ENCODE data around the gene LDHAL6B. TPM values are rescaled to one million over a fixed set of nuclear protein-coding genes. Genes with fewer than 3 reads are reported as not detected.

The LDHAL6B gene
- polyA plus RNA-seq, 1 donor, result 0.57 TPM

- no peak for DNase-seq
- H3K36me3 ChIP-seq (ENCODE audit: control insufficient read depth, insufficient read depth, low read length), result peaks cover 61% of the 10 kb centered on the region
- 80% methylated on average over 1 of the region's 3 CpGs for WGBS (ENCODE audit: insufficient coverage, low lambda C conversion rate)
Observed at GRCh38 chr15:59218710-59219109, 12.1 kb downstream of the LDHAL6B start.

GRCh38 chr15:59221511-59222505 lies 15.2 kb downstream of the LDHAL6B start:
- Histone ChIP-seq H3K27me3 (ENCODE audit: control insufficient read depth, insufficient read depth, low read length) (no peaks in the 10 kb centered on the region), H3K9me3 (ENCODE audit: control insufficient read depth, low read depth, low read length) (no peaks in the 10 kb centered on the region), H3K4me1 (ENCODE audit: control insufficient read depth, insufficient read depth, low read length) (no peaks in the 10 kb centered on the region), H3K36me3 (ENCODE audit: control insufficient read depth, insufficient read depth, low read length) (peaks cover 66% of the 10 kb centered on the region), H3K4me3 (ENCODE audit: low read length) (no peak overlapping the region), H3K27ac (ENCODE audit: low read length) (no peak overlapping the region)
- no CpG with 5 or more reads among the region's 5 CpGs for WGBS (ENCODE audit: insufficient coverage, low lambda C conversion rate)
- peak in 1 of 2 donors; percentile 16 for DNase-seq

More at GRCh38 chr15:59218710-59219109, 12.1 kb downstream of the LDHAL6B start:
- Histone ChIP-seq H3K4me3 (ENCODE audit: low read length) (no peak overlapping the region), H3K9me3 (ENCODE audit: control insufficient read depth, low read depth, low read length) (no peaks in the 10 kb centered on the region), H3K27me3 (ENCODE audit: control insufficient read depth, insufficient read depth, low read length) (no peaks in the 10 kb centered on the region), H3K4me1 (ENCODE audit: control insufficient read depth, insufficient read depth, low read length) (no peaks in the 10 kb centered on the region), H3K27ac (ENCODE audit: low read length) (no peak overlapping the region)

- no peak overlapping the region for H3K27ac ChIP-seq (ENCODE audit: low read length)
- no peak for DNase-seq
- no peaks in the 10 kb centered on the region for H3K27me3 ChIP-seq (ENCODE audit: control insufficient read depth, insufficient read depth, low read length)
- H3K4me1 ChIP-seq (ENCODE audit: control insufficient read depth, insufficient read depth, low read length), result no peaks in the 10 kb centered on the region
- H3K36me3 ChIP-seq (ENCODE audit: control insufficient read depth, insufficient read depth, low read length), result peaks cover 65% of the 10 kb centered on the region
- no peak overlapping the region for H3K4me3 ChIP-seq (ENCODE audit: low read length)
- no peaks in the 10 kb centered on the region for H3K9me3 ChIP-seq (ENCODE audit: control insufficient read depth, low read depth, low read length)
- 100% methylated on average over 1 of the region's 11 CpGs for WGBS (ENCODE audit: insufficient coverage, low lambda C conversion rate)
Observed at GRCh38 chr15:59222906-59223550, 16.4 kb downstream of the LDHAL6B start.

DNA sequence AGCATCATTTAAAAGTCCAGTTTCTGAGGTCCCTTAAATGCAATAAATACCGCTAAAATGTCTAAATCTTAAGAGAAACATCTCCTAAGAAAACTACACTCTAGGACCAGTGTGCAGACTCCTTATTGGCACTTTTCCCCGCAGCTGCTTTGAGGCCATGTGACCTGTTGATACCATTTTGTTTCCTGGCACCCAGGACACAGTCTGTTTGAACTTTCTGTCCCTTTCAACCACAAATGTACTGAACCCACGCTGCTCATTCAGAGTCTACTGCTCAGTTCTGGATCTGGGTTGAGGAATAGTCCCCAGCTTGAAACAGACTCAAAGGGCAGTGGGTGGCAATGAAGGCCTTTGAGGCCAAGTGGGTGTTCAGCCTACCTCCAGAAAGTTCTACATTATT lies 17.1 kb downstream of the LDHAL6B start:
- H3K4me3 ChIP-seq (ENCODE audit: low read length), result no peak overlapping the region
- no peak for DNase-seq
- H3K4me1 ChIP-seq (ENCODE audit: control insufficient read depth, insufficient read depth, low read length), result no peaks in the 10 kb centered on the region
- WGBS (ENCODE audit: insufficient coverage, low lambda C conversion rate), result 50% methylated on average over 1 of the region's 3 CpGs
- H3K27ac ChIP-seq (ENCODE audit: low read length), result no peak overlapping the region
- H3K9me3 ChIP-seq (ENCODE audit: control insufficient read depth, low read depth, low read length), result no peaks in the 10 kb centered on the region
- peaks cover 65% of the 10 kb centered on the region for H3K36me3 ChIP-seq (ENCODE audit: control insufficient read depth, insufficient read depth, low read length)
- no peaks in the 10 kb centered on the region for H3K27me3 ChIP-seq (ENCODE audit: control insufficient read depth, insufficient read depth, low read length)

- H3K36me3 ChIP-seq (ENCODE audit: control insufficient read depth, insufficient read depth, low read length), result peaks cover 66% of the 10 kb centered on the region
- no CpG with 5 or more reads among the region's 7 CpGs for WGBS (ENCODE audit: insufficient coverage, low lambda C conversion rate)
- H3K27ac ChIP-seq (ENCODE audit: low read length), result no peak overlapping the region
- H3K4me3 ChIP-seq (ENCODE audit: low read length), result no peak overlapping the region
- H3K4me1 ChIP-seq (ENCODE audit: control insufficient read depth, insufficient read depth, low read length), result no peaks in the 10 kb centered on the region
- DNase-seq, result no peak
- no peaks in the 10 kb centered on the region for H3K9me3 ChIP-seq (ENCODE audit: control insufficient read depth, low read depth, low read length)
- no peaks in the 10 kb centered on the region for H3K27me3 ChIP-seq (ENCODE audit: control insufficient read depth, insufficient read depth, low read length)
Observed at GRCh38 chr15:59224474-59224873, 17.8 kb downstream of the LDHAL6B start.

DNA sequence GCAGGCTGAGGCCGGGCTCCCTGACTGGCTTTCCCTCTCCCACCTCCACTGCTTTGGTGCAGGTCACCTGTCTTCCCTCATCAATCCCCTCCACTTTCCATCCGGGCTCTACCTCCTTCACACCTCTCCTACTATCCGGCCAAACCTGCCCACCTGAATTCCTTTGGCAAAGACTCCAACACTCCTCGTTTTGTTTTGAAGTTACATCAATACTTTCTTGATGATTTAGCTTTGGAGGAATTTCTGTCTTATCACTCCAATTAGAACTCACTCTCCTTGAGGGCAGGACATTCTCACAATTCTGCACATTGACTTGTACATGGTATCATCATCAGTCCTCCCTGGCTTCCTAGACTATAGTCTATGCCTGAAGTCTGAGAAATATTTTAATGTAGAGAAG lies 20.4 kb downstream of the LDHAL6B start:
- WGBS (ENCODE audit: insufficient coverage, low lambda C conversion rate), result 89% methylated on average over 3 of the region's 4 CpGs
- H3K9me3 ChIP-seq (ENCODE audit: control insufficient read depth, low read depth, low read length), result no peaks in the 10 kb centered on the region
- peaks cover 69% of the 10 kb centered on the region for H3K36me3 ChIP-seq (ENCODE audit: control insufficient read depth, insufficient read depth, low read length)
- no peak for DNase-seq
- H3K4me3 ChIP-seq (ENCODE audit: low read length), result no peak overlapping the region
- H3K4me1 ChIP-seq (ENCODE audit: control insufficient read depth, insufficient read depth, low read length), result no peaks in the 10 kb centered on the region
- no peak overlapping the region for H3K27ac ChIP-seq (ENCODE audit: low read length)
- H3K27me3 ChIP-seq (ENCODE audit: control insufficient read depth, insufficient read depth, low read length), result no peaks in the 10 kb centered on the region

DNA sequence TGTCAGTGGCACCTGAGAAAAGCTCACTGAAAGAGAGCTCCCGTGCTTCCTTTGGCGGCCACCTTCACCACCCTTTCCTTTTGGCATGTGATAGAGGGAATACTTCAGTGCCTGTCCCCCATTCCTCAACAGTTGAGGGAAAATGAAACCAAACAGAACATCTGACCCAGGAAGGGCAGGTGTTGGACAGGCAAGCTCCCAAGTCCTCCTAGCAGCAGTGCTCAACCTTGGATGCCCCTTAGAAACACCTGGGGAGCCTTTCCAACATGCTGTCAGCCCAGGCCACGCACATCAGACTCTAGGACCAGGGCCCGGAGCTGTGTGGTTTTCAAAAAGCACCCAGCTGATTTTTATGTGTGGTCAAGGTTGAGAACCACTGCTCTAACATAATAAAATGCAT lies 22.4 kb downstream of the LDHAL6B start:
- H3K27me3 ChIP-seq (ENCODE audit: control insufficient read depth, insufficient read depth, low read length), result no peaks in the 10 kb centered on the region
- peaks cover 52% of the 10 kb centered on the region for H3K36me3 ChIP-seq (ENCODE audit: control insufficient read depth, insufficient read depth, low read length)
- H3K4me1 ChIP-seq (ENCODE audit: control insufficient read depth, insufficient read depth, low read length), result no peaks in the 10 kb centered on the region
- no peak for DNase-seq
- H3K27ac ChIP-seq (ENCODE audit: low read length), result no peak overlapping the region
- H3K4me3 ChIP-seq (ENCODE audit: low read length), result no peak overlapping the region
- no peaks in the 10 kb centered on the region for H3K9me3 ChIP-seq (ENCODE audit: control insufficient read depth, low read depth, low read length)
- WGBS (ENCODE audit: insufficient coverage, low lambda C conversion rate), result no CpG with 5 or more reads among the region's 4 CpGs

DNA sequence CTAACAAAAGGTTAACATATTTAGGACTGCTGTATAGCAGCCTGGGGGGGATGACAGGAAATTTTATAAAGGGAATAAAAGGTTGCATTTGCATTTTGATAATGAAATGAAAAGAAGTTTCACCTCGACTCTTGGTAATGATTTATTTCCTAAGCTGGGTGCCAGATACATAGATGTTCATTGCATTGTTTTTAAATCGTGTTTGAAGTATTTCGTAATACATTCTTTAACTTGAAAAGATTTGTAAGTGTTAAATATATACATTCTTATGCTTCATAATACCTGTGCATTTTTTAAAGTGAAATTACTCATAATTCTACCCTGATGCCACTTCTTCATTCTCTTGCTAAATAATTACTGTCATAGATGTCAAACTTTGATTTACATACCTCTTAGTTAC lies 22.8 kb downstream of the LDHAL6B start:
- Histone ChIP-seq H3K9me3 (ENCODE audit: control insufficient read depth, low read depth, low read length) (no peaks in the 10 kb centered on the region), H3K27me3 (ENCODE audit: control insufficient read depth, insufficient read depth, low read length) (no peaks in the 10 kb centered on the region), H3K4me3 (ENCODE audit: low read length) (no peak overlapping the region), H3K4me1 (ENCODE audit: control insufficient read depth, insufficient read depth, low read length) (no peaks in the 10 kb centered on the region), H3K36me3 (ENCODE audit: control insufficient read depth, insufficient read depth, low read length) (peaks cover 47% of the 10 kb centered on the region), H3K27ac (ENCODE audit: low read length) (no peak overlapping the region)
- no peak for DNase-seq
- WGBS (ENCODE audit: insufficient coverage, low lambda C conversion rate), result 67% methylated on average over 2 of the region's 3 CpGs

DNA sequence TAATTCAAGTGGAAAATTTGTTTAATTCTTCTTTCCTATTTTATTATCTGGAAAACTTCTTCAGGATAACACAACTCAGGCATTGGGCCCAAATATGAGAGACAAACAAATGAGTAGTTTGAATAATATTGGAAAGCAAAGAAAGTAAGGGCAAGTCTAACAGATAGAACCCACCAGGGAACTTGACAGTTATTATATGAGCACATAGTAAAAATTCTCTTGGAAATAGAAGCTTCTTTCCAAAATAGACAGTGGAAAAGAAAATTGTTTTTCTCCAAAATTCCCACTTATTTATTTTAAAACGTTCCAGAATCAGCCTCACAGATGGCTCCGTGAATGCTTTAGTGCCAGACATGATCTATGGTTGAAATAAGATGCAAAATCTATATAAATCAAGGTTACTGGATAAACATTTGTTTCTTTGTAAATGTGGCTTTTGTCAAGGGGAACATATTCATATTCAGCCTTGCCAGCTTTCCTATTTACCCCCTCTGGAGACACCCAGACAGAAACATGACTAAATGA lies 23.9 kb downstream of the LDHAL6B start:
- H3K27ac ChIP-seq (ENCODE audit: low read length), result no peak overlapping the region
- H3K27me3 ChIP-seq (ENCODE audit: control insufficient read depth, insufficient read depth, low read length), result no peaks in the 10 kb centered on the region
- no peaks in the 10 kb centered on the region for H3K9me3 ChIP-seq (ENCODE audit: control insufficient read depth, low read depth, low read length)
- WGBS (ENCODE audit: insufficient coverage, low lambda C conversion rate), result no CpG with 5 or more reads among the region's 2 CpGs
- H3K36me3 ChIP-seq (ENCODE audit: control insufficient read depth, insufficient read depth, low read length), result peaks cover 39% of the 10 kb centered on the region
- H3K4me3 ChIP-seq (ENCODE audit: low read length), result no peak overlapping the region
- no peaks in the 10 kb centered on the region for H3K4me1 ChIP-seq (ENCODE audit: control insufficient read depth, insufficient read depth, low read length)
- no peak for DNase-seq

- WGBS (ENCODE audit: insufficient coverage, low lambda C conversion rate), result no CpG with 5 or more reads among the region's 1 CpG
- H3K27me3 ChIP-seq (ENCODE audit: control insufficient read depth, insufficient read depth, low read length), result no peaks in the 10 kb centered on the region
- no peaks in the 10 kb centered on the region for H3K9me3 ChIP-seq (ENCODE audit: control insufficient read depth, low read depth, low read length)
- no peaks in the 10 kb centered on the region for H3K4me1 ChIP-seq (ENCODE audit: control insufficient read depth, insufficient read depth, low read length)
- H3K36me3 ChIP-seq (ENCODE audit: control insufficient read depth, insufficient read depth, low read length), result peaks cover 27% of the 10 kb centered on the region
- no peak overlapping the region for H3K27ac ChIP-seq (ENCODE audit: low read length)
- H3K4me3 ChIP-seq (ENCODE audit: low read length), result no peak overlapping the region
- DNase-seq, result no peak
Observed at GRCh38 chr15:59232476-59232875, 25.8 kb downstream of the LDHAL6B start.
